HFF-Myc (cell line): Measurements from ENCODE around the gene ZNF701.
"Not testable (repeated sequence)": the region's sequence is repeated elsewhere in the genome, so short reads cannot be mapped to it uniquely, and the experiment has no call there.

Source experiments
- DNase-seq: peaks from one replicate; pipeline ENCODE4 v3.0.0-alpha.2; 2011; ENCODE audit warnings: low read depth; ENCODE audit errors: extremely low read depth
- H3K4me3 ChIP-seq: replicated peaks from 2 replicates; pipeline ENCODE4 v1.5.1; 2011; ENCODE audit warnings: low read depth, mild to moderate bottlenecking, control low read depth, low read length
- CTCF ChIP-seq: IDR thresholded peaks from 2 replicates; pipeline ENCODE4 v1.5.1; 2012; ENCODE audit warnings: mild to moderate bottlenecking, low read depth, low read length, control low read depth; ENCODE audit errors: missing control alignments

ZNF701 gene

GRCh38 chr19:52601025-52601973 lies 31.2 kb downstream of the ZNF701 start:
- peak; percentile 26 for DNase-seq
- H3K4me3 ChIP-seq: peak overlapping the region; percentile 47
- TF ChIP-seq CTCF: peak; percentile 14

- H3K4me3 ChIP-seq: peak overlapping the region; percentile 47
- DNase-seq: not testable (repeated sequence)
Measured at GRCh38 chr19:52601974-52602366, 31.9 kb downstream of the ZNF701 start.

GRCh38 chr19:52602941-52603340 lies 32.9 kb downstream of the ZNF701 start:
- no peak for DNase-seq
- TF ChIP-seq CTCF: no peak
- H3K4me3 ChIP-seq: no peak overlapping the region

- DNase-seq: no peak
- H3K4me3 ChIP-seq: no peak overlapping the region
- TF ChIP-seq CTCF: no peak
Measured at GRCh38 chr19:52603558-52604207, 33.6 kb downstream of the ZNF701 start.

GRCh38 chr19:52613299-52613906 lies 43.3 kb downstream of the ZNF701 start:
- no peak for TF ChIP-seq CTCF
- H3K4me3 ChIP-seq: no peak overlapping the region
- no peak for DNase-seq

GRCh38 chr19:52621376-52621775 lies 51.3 kb downstream of the ZNF701 start:
- TF ChIP-seq CTCF: no peak
- no peak overlapping the region for H3K4me3 ChIP-seq
- no peak for DNase-seq

- no peak for TF ChIP-seq CTCF
- DNase-seq: no peak
- H3K4me3 ChIP-seq: no peak overlapping the region
Measured at GRCh38 chr19:52622261-52622660, 52.2 kb downstream of the ZNF701 start.
